ENCODE results near the gene ATF6. TPM values are rescaled to one million over a fixed set of nuclear protein-coding genes. Genes with fewer than 3 reads are reported as not detected.

ATF6 gene
- polyA plus RNA-seq, 2 of the 4 experiments (the other 2 are of a cell fraction): 8.6 to 28.0 TPM

- TF ChIP-seq, protein P1, sequence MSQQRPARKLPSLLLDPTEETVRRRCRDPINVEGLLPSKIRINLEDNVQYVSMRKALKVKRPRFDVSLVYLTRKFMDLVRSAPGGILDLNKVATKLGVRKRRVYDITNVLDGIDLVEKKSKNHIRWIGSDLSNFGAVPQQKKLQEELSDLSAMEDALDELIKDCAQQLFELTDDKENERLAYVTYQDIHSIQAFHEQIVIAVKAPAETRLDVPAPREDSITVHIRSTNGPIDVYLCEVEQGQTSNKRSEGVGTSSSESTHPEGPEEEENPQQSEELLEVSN (IDR thresholded peaks at IDR 0.05; ENCODE audit: borderline replicate concordance, low read depth): no peak
- TF ChIP-seq, protein P2, sequence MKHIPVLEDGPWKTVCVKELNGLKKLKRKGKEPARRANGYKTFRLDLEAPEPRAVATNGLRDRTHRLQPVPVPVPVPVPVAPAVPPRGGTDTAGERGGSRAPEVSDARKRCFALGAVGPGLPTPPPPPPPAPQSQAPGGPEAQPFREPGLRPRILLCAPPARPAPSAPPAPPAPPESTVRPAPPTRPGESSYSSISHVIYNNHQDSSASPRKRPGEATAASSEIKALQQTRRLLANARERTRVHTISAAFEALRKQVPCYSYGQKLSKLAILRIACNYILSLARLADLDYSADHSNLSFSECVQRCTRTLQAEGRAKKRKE (CRISPR knock-in tag; IDR thresholded peaks at IDR 0.05; ENCODE audit: low read depth): no peak
- TF ChIP-seq, protein P3, sequence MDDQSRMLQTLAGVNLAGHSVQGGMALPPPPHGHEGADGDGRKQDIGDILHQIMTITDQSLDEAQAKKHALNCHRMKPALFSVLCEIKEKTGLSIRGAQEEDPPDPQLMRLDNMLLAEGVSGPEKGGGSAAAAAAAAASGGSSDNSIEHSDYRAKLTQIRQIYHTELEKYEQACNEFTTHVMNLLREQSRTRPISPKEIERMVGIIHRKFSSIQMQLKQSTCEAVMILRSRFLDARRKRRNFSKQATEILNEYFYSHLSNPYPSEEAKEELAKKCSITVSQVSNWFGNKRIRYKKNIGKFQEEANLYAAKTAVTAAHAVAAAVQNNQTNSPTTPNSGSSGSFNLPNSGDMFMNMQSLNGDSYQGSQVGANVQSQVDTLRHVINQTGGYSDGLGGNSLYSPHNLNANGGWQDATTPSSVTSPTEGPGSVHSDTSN (IDR thresholded peaks at IDR 0.05): no peak
- no peak for TF ChIP-seq FOSB (CRISPR knock-in tag; IDR thresholded peaks at IDR 0.05)
- no peak for TF ChIP-seq NFE2L2 (conservative IDR thresholded peaks at IDR 0.05; ENCODE audit: low read length)
- TF ChIP-seq KDM5A (IDR thresholded peaks at IDR 0.05): no peak
- TF ChIP-seq MAX (IDR thresholded peaks at IDR 0.05): no peak
- TF ChIP-seq CHD4 (IDR thresholded peaks at IDR 0.05; ENCODE audit: borderline replicate concordance): no peak
- TF ChIP-seq FOXS1 (CRISPR knock-in tag; IDR thresholded peaks at IDR 0.05): no peak
- TF ChIP-seq CBX8 (IDR thresholded peaks at IDR 0.05): no peak
- TF ChIP-seq MAZ (IDR thresholded peaks at IDR 0.05; ENCODE audit: borderline replicate concordance, low read depth, low read length): no peak
- no peak for TF ChIP-seq MYC (IDR thresholded peaks at IDR 0.05; ENCODE audit: borderline replicate concordance, low read length)
- no peak for TF ChIP-seq EP300 (IDR thresholded peaks at IDR 0.05)
Measured at GRCh38 chr1:161731241-161731640, 34.9 kb upstream of the ATF6 start (continued).

GRCh38 chr1:161731981-161732718, 34.0 kb upstream of the ATF6 start:
- Histone ChIP-seq H3K27ac (no peak overlapping the region), H3K9me3 (no peaks in the 10 kb centered on the region), H3K4me1 (peaks cover 29% of the 10 kb centered on the region), H3K4me3 (no peak overlapping the region), H3K4me2 (no peak overlapping the region)
- DNase-seq (ENCODE audit: low read depth in 1 of 2, low spot score in 1 of 2) (no peak), FAIRE-seq (no peak), ATAC-seq (no peak)
- 72% methylated on average over 5 of the region's 5 CpGs for WGBS (ENCODE audit: missing lambda C conversion rate)
- ChIA-PET POLR2A (interaction anchor here (0.9 kb wide), 1 partner anchor 17 kb away, joined by 3 read pairs; the partner anchor contains the start of gene DUSP12), CTCF (interaction anchor here (0.8 to 1.3 kb wide), 4 partner anchors 9 to 292 kb away, joined by 3 to 6 read pairs (median 4); no protein-coding TSS in a partner anchor)
- TF ChIP-seq ZFP36 (IDR thresholded peaks at IDR 0.05; ENCODE audit: borderline replicate concordance, partially characterized antibody) (no peak), CTCF (IDR thresholded peaks at IDR 0.05) (no peak), RFX5 (IDR thresholded peaks at IDR 0.05) (no peak), RARB (CRISPR knock-in tag; IDR thresholded peaks at IDR 0.05) (no peak), CHD2 (IDR thresholded peaks at IDR 0.05; ENCODE audit: low read length, partially characterized antibody) (no peak), JUNB (IDR thresholded peaks at IDR 0.05) (no peak), SMC3 (IDR thresholded peaks at IDR 0.05) (no peak), NFE2L2 (conservative IDR thresholded peaks at IDR 0.05; ENCODE audit: low read length) (no peak), TFCP2L1 (CRISPR knock-in tag; IDR thresholded peaks at IDR 0.05) (no peak), ESRRA (IDR thresholded peaks at IDR 0.05; ENCODE audit: borderline replicate concordance, low read length) (no peak), BCL3 (IDR thresholded peaks at IDR 0.05) (no peak), ZSCAN20 (CRISPR knock-in tag; IDR thresholded peaks at IDR 0.05) (no peak)
- TF ChIP-seq, protein P1 (IDR thresholded peaks at IDR 0.05; ENCODE audit: borderline replicate concordance, low read depth): no peak
- TF ChIP-seq, protein P4, sequence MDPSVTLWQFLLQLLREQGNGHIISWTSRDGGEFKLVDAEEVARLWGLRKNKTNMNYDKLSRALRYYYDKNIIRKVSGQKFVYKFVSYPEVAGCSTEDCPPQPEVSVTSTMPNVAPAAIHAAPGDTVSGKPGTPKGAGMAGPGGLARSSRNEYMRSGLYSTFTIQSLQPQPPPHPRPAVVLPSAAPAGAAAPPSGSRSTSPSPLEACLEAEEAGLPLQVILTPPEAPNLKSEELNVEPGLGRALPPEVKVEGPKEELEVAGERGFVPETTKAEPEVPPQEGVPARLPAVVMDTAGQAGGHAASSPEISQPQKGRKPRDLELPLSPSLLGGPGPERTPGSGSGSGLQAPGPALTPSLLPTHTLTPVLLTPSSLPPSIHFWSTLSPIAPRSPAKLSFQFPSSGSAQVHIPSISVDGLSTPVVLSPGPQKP (IDR thresholded peaks at IDR 0.05; ENCODE audit: low read depth, low read length): no peak
